Stimulated activated effector memory CD8-positive, alpha-beta T cell treated with anti-CD3 and anti-CD28 coated beads, Interleukin-12 subunit alpha, Interleukin-12 subunit beta, amount 100 ng/mL, for 72 hours (primary cell): ENCODE measurements around the gene EDN1.
A peak's percentile ranks its signal among the peaks of the same experiment; 100 is the strongest.

Experiments used
- ATAC-seq: fragments of 150-1000 bp; cut with Tn5 transposase; 2 replicates; pipeline ENCODE4 v1.10.0; 2021
- DNase-seq, 2 donors: peaks; one replicate each; pipeline ENCODE4 v3.0.0; 2021 to 2022; ENCODE audit warnings: low spot score in 2 of 2
- H3K27ac Mint-ChIP-seq: one replicate; pipeline ENCODE4 v1.8.0; 2022; ENCODE audit warnings: mild to moderate bottlenecking, mixed read lengths
- H3K36me3 Mint-ChIP-seq: one replicate; pipeline ENCODE4 v1.8.0; 2022; ENCODE audit warnings: mild to moderate bottlenecking, mixed read lengths
- H3K4me1 Mint-ChIP-seq: one replicate; pipeline ENCODE4 v1.8.0; 2022; ENCODE audit warnings: mixed read lengths
- H3K4me3 Mint-ChIP-seq: one replicate; pipeline ENCODE4 v1.8.0; 2022; ENCODE audit warnings: mild to moderate bottlenecking, mixed read lengths
- H3K9me3 Mint-ChIP-seq: one replicate; pipeline ENCODE4 v1.8.0; 2022; ENCODE audit warnings: mixed read lengths

EDN1 gene

DNA sequence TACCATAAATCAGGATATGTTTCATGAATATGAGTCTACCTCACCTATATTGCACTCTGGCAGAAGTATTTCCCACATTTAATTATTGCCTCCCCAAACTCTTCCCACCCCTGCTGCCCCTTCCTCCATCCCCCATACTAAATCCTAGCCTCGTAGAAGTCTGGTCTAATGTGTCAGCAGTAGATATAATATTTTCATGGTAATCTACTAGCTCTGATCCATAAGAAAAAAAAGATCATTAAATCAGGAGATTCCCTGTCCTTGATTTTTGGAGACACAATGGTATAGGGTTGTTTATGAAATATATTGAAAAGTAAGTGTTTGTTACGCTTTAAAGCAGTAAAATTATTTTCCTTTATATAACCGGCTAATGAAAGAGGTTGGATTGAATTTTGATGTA, 6.4 kb downstream of the EDN1 start:
- no peaks in the 10 kb centered on the region for H3K9me3 Mint-ChIP-seq
- H3K27ac Mint-ChIP-seq, result no peak overlapping the region
- no peak overlapping the region for H3K4me3 Mint-ChIP-seq
- DNase-seq (no peak), ATAC-seq (no peak)
- H3K4me1 Mint-ChIP-seq, result no peaks in the 10 kb centered on the region
- H3K36me3 Mint-ChIP-seq, result no peaks in the 10 kb centered on the region

DNA sequence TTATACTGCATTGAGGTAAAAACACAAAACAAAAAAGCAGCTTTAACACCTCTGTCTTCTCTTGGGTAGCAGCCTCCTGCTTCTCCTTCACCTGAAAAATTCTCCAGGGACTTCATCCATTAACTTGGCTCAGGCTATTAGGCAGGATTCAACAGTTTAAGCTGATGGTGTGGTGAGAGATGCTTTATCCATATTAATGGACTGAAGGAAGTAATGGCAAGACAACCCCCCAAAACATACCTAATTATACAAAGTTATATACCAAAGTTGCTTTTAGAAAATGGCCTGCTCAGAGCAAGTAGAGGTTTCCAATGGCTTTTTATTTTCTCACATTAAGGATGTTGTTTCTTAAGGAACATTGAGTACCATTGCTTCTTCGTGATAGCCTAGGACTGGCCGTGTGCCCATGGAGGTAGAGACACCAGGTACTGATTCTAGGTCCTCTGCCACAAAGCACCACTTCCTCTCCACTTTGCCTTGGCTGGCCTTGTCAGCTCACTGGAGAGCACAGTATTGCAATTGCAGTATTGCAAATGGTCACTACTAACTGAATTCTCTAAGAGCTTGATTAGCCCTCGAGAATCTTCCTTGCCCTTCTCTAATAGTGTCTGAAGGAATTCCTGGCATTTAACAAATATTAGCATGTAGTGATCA, 7.3 kb downstream of the EDN1 start:
- Mint-ChIP-seq H3K27ac (no peak overlapping the region), H3K36me3 (no peaks in the 10 kb centered on the region), H3K4me3 (no peak overlapping the region), H3K9me3 (no peaks in the 10 kb centered on the region), H3K4me1 (no peaks in the 10 kb centered on the region)
- ATAC-seq (no peak), DNase-seq (no peak)

DNA sequence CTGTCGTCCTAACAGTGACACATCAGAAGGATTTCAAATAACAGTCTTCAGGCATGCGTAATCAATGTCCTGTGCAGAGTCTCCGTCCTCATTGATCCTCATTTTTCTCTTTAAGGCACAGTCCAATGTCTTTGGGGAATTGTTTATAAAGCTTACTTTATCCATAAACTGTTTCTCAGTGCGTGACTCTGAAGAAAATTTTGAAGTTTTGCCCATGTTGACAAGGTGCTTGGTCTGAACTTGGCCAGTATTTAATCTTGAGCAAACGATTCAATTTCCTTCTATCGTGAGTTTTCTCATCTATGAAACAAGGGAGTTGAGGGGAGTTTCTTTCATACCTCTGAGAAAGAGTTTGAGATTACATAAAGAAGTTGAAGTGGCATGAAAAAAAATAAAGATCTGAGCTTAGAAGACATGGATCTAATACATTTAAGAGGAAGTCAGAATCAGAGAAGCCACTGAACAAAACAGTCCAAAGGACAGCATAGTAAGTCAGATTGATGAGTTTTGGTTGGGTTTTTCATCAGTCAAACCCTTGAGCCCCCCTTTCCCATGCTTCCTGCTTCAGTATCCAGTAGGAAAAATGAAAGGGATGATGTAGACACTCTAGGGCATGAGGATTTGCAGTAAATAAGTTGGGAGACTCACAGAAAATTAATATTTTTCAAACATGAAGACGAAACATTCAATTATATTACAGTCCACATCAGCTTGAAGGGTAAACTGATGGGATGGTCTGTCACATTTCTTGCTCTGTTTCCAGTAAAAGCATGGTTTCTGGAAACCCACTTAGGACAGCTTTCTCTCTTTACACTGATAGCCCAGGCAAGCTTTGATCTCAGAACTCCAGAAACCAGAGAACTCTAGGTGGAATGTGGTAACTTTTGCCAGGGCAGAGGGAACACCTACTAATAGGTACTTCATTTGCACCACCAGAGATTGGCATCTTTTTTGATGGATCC, 8.1 kb downstream of the EDN1 start:
- H3K4me1 Mint-ChIP-seq, result no peaks in the 10 kb centered on the region
- no peaks in the 10 kb centered on the region for H3K36me3 Mint-ChIP-seq
- ATAC-seq (no peak), DNase-seq (no peak)
- no peak overlapping the region for H3K27ac Mint-ChIP-seq
- no peak overlapping the region for H3K4me3 Mint-ChIP-seq
- H3K9me3 Mint-ChIP-seq, result no peaks in the 10 kb centered on the region

DNA sequence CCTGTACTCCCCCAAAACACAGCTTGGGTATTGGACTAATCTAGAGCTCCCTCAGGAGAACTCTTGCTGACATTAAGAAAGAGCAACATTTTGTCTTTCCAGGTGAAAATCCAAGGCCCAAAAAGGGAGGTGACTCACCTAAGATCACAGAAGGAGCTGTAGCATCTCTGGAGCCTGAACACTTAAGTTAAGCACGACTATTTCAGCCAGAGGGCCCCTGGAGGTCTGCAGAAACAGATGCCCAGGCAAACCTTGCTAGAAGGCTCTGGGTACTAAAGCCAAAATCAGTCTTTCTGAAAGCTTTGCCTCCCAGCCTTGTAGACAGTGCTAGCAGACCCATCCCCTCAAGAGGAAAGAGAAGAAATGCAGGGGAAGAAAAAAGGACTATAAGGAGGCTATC, 8.8 kb downstream of the EDN1 start:
- DNase-seq (no peak), ATAC-seq (no peak)
- Mint-ChIP-seq H3K36me3 (no peaks in the 10 kb centered on the region), H3K4me1 (no peaks in the 10 kb centered on the region), H3K27ac (no peak overlapping the region), H3K9me3 (no peaks in the 10 kb centered on the region), H3K4me3 (no peak overlapping the region)

GRCh38 chr6:12301018-12301417, 10.9 kb downstream of the EDN1 start:
- Mint-ChIP-seq H3K9me3 (no peaks in the 10 kb centered on the region), H3K36me3 (no peaks in the 10 kb centered on the region)
- no peak for DNase-seq

DNA sequence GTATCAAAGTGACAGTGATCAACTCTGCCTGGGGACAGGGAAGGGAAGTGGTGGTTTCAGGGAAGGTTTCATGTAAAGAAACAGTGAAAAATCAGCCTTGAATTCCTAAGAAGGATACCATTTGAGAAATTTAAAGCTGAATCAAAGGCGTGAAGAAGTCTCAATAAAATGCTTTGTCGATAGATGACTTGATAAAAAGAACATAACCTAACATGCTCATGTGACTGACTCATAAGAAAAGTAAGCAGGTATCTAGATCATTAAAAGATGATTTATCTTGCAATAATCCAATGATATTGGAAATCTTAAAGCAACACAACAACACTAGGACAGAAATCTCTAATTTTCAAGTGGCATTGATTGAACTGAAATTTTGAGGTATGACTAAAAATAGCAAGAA, 14.3 kb downstream of the EDN1 start:
- Mint-ChIP-seq H3K36me3 (no peaks in the 10 kb centered on the region), H3K9me3 (no peaks in the 10 kb centered on the region), H3K27ac (no peak overlapping the region), H3K4me3 (no peak overlapping the region), H3K4me1 (no peaks in the 10 kb centered on the region)
- DNase-seq (no peak), ATAC-seq (no peak)

More at GRCh38 chr6:12301018-12301417, 10.9 kb downstream of the EDN1 start:
- Mint-ChIP-seq H3K4me1 (no peaks in the 10 kb centered on the region), H3K27ac (no peak overlapping the region), H3K4me3 (no peak overlapping the region)
- ATAC-seq, result peak; percentile 19

DNA sequence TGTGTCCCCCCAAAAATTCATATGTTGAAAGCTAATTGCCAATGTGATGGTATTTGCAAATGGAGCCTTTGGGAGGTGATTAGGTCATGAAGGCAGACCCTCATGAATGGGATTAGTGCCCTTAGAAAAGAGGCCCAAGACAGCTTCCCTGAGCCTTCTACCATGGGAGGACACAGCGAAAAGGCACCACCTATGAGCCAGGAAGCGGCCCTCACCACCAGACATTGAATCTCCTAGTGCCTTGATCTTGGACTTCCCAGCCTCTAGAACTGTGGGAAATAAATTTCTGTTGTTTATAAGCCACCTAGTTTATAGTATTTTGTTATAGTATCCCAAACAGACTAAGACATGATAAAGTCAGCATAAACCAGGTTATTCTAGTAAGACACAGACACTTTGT, 18.9 kb downstream of the EDN1 start:
- no peaks in the 10 kb centered on the region for H3K9me3 Mint-ChIP-seq
- no peak for ATAC-seq
- no peaks in the 10 kb centered on the region for H3K4me1 Mint-ChIP-seq
- H3K27ac Mint-ChIP-seq, result no peak overlapping the region
- no peaks in the 10 kb centered on the region for H3K36me3 Mint-ChIP-seq
- DNase-seq, result no peak
- H3K4me3 Mint-ChIP-seq, result no peak overlapping the region

GRCh38 chr6:12311106-12311505, 20.9 kb downstream of the EDN1 start:
- H3K27ac Mint-ChIP-seq, result no peak overlapping the region
- no peak for DNase-seq

DNA sequence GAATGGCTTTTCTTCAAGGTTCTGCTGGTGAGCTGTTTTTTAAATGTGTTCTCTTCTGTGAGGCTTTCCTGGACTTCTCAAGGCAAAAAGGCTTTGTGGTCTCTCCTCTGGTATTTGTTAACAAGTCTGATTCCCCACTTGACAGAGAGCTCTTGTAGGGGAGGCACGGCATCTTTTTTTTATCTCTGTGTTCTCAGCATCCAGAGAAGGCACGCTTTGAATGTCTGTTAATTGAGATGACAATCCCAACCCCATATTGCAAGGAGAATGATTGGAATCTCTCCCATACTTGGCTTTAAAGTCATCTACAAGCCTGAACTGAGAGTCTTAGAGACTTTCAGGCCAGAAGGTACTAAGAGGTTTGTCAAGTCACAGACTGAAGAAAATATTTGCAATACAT, 22.6 kb downstream of the EDN1 start:
- DNase-seq, result no peak

More at GRCh38 chr6:12311106-12311505, 20.9 kb downstream of the EDN1 start:
- Mint-ChIP-seq H3K9me3 (no peaks in the 10 kb centered on the region), H3K36me3 (no peaks in the 10 kb centered on the region), H3K4me1 (no peaks in the 10 kb centered on the region), H3K4me3 (no peak overlapping the region)
- ATAC-seq, result no peak

DNA sequence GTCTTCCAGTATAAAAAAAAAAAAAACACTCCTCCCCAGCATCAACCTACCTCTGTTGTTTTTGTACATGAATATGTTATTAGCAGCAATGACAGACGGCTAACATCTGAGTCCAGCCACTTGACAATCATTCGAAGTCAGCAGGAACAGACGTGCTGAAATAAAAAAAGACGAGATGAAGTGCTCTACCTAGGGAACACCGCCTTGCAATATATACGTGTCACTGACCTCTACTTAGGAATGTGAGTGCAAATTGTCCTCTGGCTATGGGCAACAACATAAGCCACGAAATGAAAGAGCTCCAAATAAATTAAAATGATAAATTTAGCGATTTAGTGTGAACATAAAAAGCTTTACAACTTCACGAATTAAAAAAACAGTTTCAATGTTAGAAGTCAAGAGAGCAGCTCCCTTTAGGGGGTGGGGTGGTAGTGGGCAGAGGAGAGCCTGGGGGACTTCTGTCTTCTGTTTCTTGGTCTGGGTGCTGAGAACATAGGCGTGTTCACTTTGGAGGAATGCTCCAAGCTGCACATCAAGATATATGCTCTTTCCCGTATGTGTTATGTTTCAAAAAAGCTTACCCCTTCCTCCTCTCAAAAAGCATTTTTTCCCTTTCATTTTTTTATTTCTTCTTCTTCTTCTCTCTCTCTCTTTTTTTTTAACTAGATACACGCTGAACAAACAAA, 23.3 kb downstream of the EDN1 start:
- H3K4me1 Mint-ChIP-seq, result no peaks in the 10 kb centered on the region
- no peak for ATAC-seq
- DNase-seq, result no peak

More for the DNA sequence above, 22.6 kb downstream of the EDN1 start:
- Mint-ChIP-seq H3K4me3 (no peak overlapping the region), H3K9me3 (no peaks in the 10 kb centered on the region), H3K27ac (no peak overlapping the region), H3K4me1 (no peaks in the 10 kb centered on the region), H3K36me3 (no peaks in the 10 kb centered on the region)
- no peak for ATAC-seq

DNA sequence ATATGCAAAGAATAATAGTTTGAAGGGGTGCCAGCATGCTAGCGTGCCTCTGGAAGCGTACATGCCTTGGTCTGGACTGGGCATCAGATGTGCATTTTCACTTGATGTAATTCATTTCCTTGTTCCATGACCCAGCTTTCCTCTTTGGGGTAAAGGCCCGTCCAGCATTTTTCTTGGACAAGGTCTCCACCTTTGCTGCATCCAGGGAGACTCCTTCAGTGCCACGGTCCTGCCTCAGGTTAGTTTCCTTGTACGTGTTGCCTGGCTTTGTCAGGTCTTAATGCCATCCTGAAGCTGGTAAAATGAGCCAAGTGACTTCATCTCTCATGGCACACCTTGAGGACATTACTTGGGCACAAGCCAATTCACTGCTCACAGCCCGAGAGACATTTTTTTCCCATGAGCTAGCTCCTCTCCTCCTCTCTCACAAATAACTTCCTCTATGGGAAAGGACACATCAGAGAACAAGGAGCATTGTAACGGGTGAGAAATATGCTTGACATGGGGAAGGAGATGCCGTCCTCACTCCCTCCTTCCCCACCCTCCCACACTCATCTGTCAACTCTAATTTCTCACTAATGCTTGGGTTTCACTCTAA, 23.9 kb downstream of the EDN1 start:
- Mint-ChIP-seq H3K36me3 (no peaks in the 10 kb centered on the region), H3K4me1 (no peaks in the 10 kb centered on the region), H3K27ac (no peak overlapping the region), H3K4me3 (no peak overlapping the region), H3K9me3 (peaks cover 5% of the 10 kb centered on the region)
- no peak for DNase-seq
- ATAC-seq, result no peak

More for the DNA sequence above, 23.3 kb downstream of the EDN1 start:
- Mint-ChIP-seq H3K27ac (no peak overlapping the region), H3K4me3 (no peak overlapping the region), H3K36me3 (no peaks in the 10 kb centered on the region), H3K9me3 (peaks cover 3% of the 10 kb centered on the region)

GRCh38 chr6:12314751-12315150, 24.6 kb downstream of the EDN1 start:
- DNase-seq (no peak), ATAC-seq (no peak)
- no peaks in the 10 kb centered on the region for H3K4me1 Mint-ChIP-seq
- H3K27ac Mint-ChIP-seq, result no peak overlapping the region
- peaks cover 5% of the 10 kb centered on the region for H3K9me3 Mint-ChIP-seq
- no peak overlapping the region for H3K4me3 Mint-ChIP-seq
- no peaks in the 10 kb centered on the region for H3K36me3 Mint-ChIP-seq

GRCh38 chr6:12315292-12316081, 25.3 kb downstream of the EDN1 start:
- Mint-ChIP-seq H3K9me3 (peaks cover 5% of the 10 kb centered on the region), H3K36me3 (no peaks in the 10 kb centered on the region), H3K27ac (no peak overlapping the region), H3K4me3 (no peak overlapping the region), H3K4me1 (no peaks in the 10 kb centered on the region)
- DNase-seq, result no peak
- ATAC-seq, result no peak

- Mint-ChIP-seq H3K4me1 (no peaks in the 10 kb centered on the region), H3K36me3 (no peaks in the 10 kb centered on the region), H3K27ac (peak overlapping the region; percentile 60), H3K9me3 (peaks cover 5% of the 10 kb centered on the region), H3K4me3 (no peak overlapping the region)
- ATAC-seq (no peak), DNase-seq (no peak)
These were observed 28.6 kb downstream of the EDN1 start for GRCh38 chr6:12318749-12319148.
